NK-92 treated with Interleukin-12 subunit alpha and Interleukin-12 subunit beta, amount 100 ng/mL, for 24 hours (cell line): ENCODE results near the gene SLC52A3.

Experiments used
- DNase-seq: peaks from one replicate; lab custom pipeline; 2025; lab: John Stamatoyannopoulos, UW

The SLC52A3 gene

GRCh38 chr20:766906-767305 lies 1.4 kb downstream of the SLC52A3 start:
- no peak for DNase-seq

GRCh38 chr20:764255-764654 lies 4.0 kb downstream of the SLC52A3 start:
- DNase-seq: no peak

- DNase-seq: no peak
These were observed 6.6 kb downstream of the SLC52A3 start for GRCh38 chr20:761418-762381.

- no peak for DNase-seq
These were observed 7.4 kb downstream of the SLC52A3 start for GRCh38 chr20:760751-761417.

- DNase-seq: no peak
These were observed 10.8 kb downstream of the SLC52A3 start for GRCh38 chr20:757506-757905.

GRCh38 chr20:755941-756340 lies 12.4 kb downstream of the SLC52A3 start:
- no peak for DNase-seq

GRCh38 chr20:754904-755303 lies 13.4 kb downstream of the SLC52A3 start:
- DNase-seq: no peak

- no peak for DNase-seq
These were observed 14.2 kb downstream of the SLC52A3 start for GRCh38 chr20:753897-754635.

- no peak for DNase-seq
These were observed 15.2 kb downstream of the SLC52A3 start for GRCh38 chr20:753136-753535.

GRCh38 chr20:752291-752690 lies 16.0 kb downstream of the SLC52A3 start:
- DNase-seq: no peak

- no peak for DNase-seq
These were observed 16.5 kb downstream of the SLC52A3 start for GRCh38 chr20:751761-752160.

- no peak for DNase-seq
These were observed 17.5 kb downstream of the SLC52A3 start for GRCh38 chr20:750801-751200.

- no peak for DNase-seq
These were observed 22.5 kb downstream of the SLC52A3 start for GRCh38 chr20:745683-746301.

- DNase-seq: no peak
These were observed 26.1 kb downstream of the SLC52A3 start for GRCh38 chr20:742156-742555.

GRCh38 chr20:741620-742019 lies 26.7 kb downstream of the SLC52A3 start:
- no peak for DNase-seq

GRCh38 chr20:740162-740561 lies 28.1 kb downstream of the SLC52A3 start:
- no peak for DNase-seq

- DNase-seq: no peak
These were observed 28.6 kb downstream of the SLC52A3 start for GRCh38 chr20:739736-740135.

- DNase-seq: no peak
These were observed 34.4 kb downstream of the SLC52A3 start for GRCh38 chr20:733861-734260.

- no peak for DNase-seq
These were observed 35.6 kb downstream of the SLC52A3 start for GRCh38 chr20:732727-733126.

- DNase-seq: no peak
These were observed 36.3 kb downstream of the SLC52A3 start for GRCh38 chr20:731891-732560.

GRCh38 chr20:730005-730404 lies 38.3 kb downstream of the SLC52A3 start:
- DNase-seq: no peak
